Activated CD4-positive, alpha-beta T cell treated with anti-CD3 and anti-CD28 coated beads for 1 hour (primary cell): Measurements from ENCODE around the gene NPW.

Experiments
- DNase-seq: peaks from one replicate; pipeline ENCODE4 v3.0.0-alpha.2; 2020

Gene NPW

DNA sequence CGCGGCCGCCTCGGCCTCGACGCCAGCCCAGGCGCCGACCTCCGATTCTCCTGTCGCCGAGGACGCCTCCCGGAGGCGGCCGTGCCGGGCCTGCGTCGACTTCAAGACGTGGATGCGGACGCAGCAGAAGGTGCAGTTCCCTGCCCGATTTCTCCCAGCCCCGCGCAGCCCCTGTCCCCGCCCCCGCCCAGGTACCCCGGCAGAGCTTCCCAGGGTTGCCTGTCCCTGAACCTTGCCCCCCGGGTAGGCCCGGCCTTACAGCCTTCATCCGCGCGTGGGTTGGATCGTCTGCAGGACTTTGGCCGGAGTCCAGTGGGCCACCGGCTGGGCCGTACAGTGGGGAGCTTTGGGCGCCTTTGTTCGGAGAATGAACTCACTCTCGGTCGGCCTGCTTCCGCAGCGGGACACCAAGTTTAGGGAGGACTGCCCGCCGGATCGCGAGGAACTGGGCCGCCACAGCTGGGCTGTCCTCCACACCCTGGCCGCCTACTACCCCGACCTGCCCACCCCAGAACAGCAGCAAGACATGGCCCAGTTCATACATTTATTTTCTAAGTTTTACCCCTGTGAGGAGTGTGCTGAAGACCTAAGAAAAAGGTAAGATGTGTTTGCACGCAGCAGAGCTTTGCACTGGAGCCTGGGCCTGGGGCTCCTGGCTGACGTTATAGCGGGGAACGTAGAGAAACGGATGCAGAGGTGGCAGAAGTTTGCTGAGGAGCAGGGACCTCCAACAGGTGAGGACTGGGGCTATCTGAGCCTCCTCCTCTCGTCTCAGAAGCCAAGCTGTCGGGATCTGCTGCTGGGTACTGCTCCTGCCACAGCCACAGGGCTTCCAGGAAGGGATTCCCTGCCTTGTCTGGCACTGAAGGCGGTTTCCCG lies 35.0 kb upstream of the NPW start:
- DNase-seq: no peak

DNA sequence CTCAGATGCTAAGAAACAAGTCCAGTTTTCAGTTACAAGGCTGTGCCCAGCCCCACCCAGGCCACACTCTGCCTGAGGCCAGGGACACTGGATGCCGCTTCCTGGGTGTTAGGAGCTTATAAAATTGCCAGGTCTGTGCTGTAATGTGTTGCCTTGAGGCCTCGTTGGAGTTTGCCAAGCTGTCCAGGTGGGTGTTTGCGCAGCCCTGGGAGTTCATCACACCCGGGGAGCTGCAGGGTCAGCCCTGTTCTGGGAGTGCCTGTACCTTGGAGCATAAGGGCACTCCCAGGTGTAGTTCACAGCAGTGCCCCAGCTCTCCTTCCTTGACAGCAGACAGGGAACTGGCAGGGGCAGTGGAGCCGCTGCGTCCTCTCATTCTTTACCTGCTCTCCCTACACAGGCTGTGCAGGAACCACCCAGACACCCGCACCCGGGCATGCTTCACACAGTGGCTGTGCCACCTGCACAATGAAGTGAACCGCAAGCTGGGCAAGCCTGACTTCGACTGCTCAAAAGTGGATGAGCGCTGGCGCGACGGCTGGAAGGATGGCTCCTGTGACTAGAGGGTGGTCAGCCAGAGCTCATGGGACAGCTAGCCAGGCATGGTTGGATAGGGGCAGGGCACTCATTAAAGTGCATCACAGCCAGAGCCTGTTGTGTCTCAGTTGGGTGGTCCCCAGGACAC lies 34.0 kb upstream of the NPW start:
- no peak for DNase-seq

GRCh38 chr16:1987198-1987597 lies 32.4 kb upstream of the NPW start:
- DNase-seq: no peak

DNA sequence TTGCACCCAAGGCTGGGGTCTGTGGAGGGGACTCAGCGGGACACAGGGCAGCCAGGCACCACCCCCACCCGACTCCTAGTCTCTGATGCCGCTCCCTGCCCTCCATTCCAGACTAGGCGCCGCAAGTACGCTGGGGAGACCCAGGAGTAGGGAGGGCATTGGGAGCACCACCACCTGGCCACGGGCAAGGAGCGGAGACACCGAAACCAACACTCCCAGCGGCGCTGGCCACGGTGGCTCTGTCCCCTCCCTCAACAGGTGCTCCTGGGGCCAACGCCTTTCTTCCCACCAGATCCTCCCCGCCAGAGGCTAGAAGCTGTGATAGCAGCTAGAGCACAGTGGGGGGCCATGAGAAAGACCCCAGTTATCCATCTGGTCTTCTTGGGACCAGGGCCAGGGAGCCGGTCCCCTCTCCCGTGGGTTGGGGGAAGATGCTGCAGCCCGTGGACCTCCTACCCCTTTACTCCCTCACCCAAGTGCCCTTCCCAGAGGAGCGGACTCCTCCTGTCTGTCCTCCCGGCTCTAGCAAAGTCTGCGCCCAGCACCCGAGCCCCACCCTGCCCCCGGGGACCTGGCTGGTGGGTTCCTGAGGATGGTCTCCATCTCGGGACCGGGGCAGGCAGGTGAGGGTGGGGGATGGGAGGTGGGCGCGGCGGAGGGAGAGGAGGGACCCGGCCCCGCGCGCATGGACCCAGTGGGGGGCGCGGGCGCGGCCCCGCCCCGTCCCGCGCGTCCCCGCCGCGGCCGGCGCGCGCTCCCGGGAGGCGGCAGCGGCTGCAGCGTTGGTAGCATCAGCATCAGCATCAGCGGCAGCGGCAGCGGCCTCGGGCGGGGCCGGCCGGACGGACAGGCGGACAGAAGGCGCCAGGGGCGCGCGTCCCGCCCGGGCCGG lies 30.1 kb upstream of the NPW start, which contains the start of gene SYNGR3:
SYNGR3 (plus strand) TSS at position 762 of the 892 bp plus-strand sequence. CDS start 133 bp downstream, outside the sequence.
- no peak for DNase-seq

DNA sequence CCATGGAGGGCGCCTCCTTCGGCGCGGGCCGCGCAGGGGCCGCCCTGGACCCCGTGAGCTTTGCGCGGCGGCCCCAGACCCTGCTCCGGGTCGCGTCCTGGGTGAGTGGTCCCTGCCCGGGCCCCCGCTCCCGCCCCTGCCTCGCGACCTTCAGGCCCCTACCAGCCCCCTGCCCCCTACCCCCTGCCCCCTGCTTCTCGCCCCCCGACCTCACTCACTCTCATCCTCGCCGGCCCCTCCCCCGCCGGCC lies 29.6 kb upstream of the NPW start:
- DNase-seq: no peak

- DNase-seq: no peak
Measured at GRCh38 chr16:1990351-1991134, 29.0 kb upstream of the NPW start.

DNA sequence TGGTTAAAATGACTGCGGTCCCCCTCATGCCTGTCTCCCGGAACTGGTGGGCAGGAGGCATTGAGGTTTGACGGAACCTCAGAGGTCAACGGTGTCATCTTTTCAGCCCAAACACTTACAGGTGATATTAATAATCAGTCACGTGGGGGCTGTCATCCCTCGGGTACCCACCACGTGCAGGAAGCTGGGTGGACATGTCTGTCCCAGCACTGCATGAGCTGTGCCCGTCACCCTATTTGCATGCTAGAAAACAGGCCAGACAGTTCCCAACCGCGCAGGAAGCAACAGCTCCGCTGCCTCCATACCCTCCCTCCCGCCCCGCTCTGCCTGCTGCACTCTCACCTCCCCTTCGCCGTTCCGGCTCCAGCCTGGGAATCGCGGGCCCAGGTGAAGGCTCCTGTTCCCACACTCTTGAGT lies 28.4 kb upstream of the NPW start:
- peak; percentile 36 for DNase-seq

- no peak for DNase-seq
Measured at GRCh38 chr16:1991588-1991947, 28.0 kb upstream of the NPW start.

DNA sequence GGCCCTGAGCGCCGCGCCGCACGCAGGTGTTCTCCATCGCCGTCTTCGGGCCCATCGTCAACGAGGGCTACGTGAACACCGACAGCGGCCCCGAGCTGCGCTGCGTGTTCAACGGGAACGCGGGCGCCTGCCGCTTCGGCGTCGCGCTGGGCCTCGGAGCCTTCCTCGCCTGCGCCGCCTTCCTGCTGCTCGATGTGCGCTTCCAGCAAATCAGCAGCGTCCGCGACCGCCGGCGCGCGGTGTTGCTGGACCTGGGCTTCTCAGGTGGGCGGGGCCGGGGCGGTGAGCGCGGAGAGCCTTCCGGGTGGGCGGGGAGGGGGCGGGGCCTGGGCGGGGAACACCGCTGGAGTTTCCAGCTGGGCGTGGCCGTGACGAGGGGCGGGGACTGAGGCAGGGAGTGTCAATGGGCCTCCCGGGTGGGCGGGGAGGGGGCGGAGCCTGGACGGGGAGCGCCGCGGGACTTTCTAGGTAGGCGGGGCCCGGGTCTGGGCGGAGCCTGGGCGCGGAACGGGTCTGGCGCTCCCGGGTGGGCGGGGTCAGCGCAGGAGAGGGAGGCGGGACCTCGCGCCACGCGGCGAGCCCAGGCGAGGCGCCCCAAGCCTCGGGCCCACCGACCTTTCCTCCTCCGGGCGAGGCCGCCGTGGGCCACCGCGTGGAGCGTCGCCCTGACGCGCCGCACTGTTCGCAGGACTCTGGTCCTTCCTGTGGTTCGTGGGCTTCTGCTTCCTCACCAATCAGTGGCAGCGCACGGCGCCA lies 27.5 kb upstream of the NPW start:
- DNase-seq: peak; percentile 97

GRCh38 chr16:1992704-1993317 lies 26.8 kb upstream of the NPW start:
- DNase-seq: no peak

DNA sequence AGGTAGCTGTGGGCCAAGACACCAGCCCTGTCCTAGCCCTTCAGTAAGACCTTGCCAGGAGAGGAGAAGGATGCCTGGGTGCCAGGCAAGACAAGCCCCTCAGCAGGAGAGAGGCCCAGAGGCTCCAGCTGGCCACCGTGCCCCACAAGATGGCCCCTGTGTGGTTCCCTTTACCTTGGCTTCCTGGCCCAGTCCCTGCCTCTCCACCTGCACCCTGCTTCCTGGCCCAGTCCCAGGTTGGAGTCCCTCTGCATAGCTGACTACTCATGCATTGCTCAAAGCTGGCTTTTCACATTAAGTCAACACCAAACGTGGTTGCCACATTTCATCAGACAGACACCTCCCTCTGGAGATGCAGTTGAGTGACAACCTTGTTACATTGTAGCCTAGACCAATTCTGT lies 25.9 kb upstream of the NPW start:
- no peak for DNase-seq

GRCh38 chr16:1997494-1998359 lies 21.9 kb upstream of the NPW start:
- DNase-seq: no peak

- DNase-seq: no peak
Measured at GRCh38 chr16:1998360-1998835, 21.2 kb upstream of the NPW start.

GRCh38 chr16:1998852-1999801 lies 20.5 kb upstream of the NPW start:
- DNase-seq: no peak

GRCh38 chr16:1999866-2000514 lies 19.6 kb upstream of the NPW start:
- DNase-seq: no peak

DNA sequence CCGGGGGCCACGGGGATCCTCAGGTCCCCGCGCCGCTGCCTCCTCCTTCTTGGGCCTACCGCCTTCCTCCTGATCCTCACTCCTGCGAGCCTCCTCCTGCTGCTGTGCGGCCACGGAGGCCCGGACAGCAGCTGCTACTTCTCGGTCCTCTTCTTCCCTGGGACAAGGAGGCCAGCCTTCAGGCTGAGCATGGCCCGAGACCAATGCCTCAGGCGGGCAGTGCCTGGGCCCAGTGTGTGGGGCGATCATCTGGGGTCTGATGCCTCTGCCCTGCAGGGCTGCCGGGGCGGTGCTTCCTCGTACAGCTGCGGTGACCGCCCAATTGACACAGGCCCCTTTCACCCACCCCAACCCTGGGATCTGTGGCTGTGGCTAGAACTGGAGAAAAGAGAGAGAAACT lies 18.6 kb upstream of the NPW start:
- no peak for DNase-seq

DNA sequence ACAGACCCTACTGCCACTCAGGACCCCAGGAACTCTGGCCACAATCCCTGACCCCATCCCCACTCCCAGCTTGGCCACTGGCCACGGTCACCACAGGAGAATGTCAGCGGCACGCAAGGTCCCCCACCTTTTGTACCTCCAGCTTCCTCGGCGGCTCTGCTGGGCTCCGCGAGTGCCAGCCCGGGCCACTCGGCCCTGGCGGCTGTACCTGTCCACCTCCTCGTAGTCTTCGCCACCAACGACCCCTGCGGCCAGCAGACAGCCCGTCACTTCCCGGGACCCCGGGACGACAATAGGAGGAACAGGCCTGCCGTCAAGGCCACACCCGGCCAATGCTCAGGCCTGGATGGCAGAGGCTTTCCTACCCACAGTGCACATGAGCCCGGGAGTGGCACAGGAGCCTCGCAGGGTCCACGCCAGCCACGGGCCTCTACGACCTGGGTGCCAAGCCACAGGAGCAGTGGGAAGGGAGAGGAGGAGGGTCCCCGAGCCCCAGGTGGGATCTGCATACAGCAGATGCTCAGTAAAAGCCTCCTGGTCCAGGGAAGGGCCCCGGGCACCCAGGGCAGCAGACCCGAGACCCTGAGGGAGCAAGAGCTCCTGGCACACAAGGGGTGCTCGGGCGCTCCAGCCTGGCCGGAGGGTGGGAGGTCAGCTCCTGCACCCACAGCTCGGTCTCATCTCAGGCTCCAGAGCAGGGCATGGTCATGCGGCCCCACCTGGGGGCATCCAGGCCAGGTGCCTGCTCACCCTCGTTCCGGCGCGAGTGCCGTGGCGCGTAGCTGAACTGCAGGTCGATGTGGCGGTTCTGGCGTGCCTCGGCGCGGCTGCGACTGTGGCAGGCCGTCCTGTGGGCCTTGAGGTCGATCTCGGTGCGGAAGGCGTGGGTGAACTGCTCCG lies 17.9 kb upstream of the NPW start:
- DNase-seq: no peak
